ENCODE results near the gene ATP12A.

GRCh38 chr13:24688111-24688510 lies 7.9 kb downstream of the ATP12A start:
- TF ChIP-seq CTCF (IDR thresholded peaks at IDR 0.05; ENCODE audit: insufficient read depth, low read length, poor library complexity, severe bottlenecking) (no peak), EZH2phosphoT487 (conservative IDR thresholded peaks at IDR 0.05; ENCODE audit: low read length) (no peak)
